ENCODE data around the gene CSHL1. TPM values are rescaled to one million over a fixed set of nuclear protein-coding genes. Genes with fewer than 3 reads are reported as not detected.

CSHL1 gene
- total and polyA plus RNA-seq, 9 of the 15 experiments (the other 6 are each of a cell fraction or from before 2014, with no cell fraction given), result not detected

- H2AFZ ChIP-seq (ENCODE audit: low read depth, low read length), result no peak overlapping the region
- ChIA-PET CTCF (ENCODE audit: low intra/inter-chr PET ratio) (no interaction called here), POLR2A (interaction anchor here (0.6 to 2.1 kb wide), 6 partner anchors 10 to 1186 kb away, joined by 3 to 6 read pairs (median 4); partner anchors contain the start of gene GH2)
- ATAC-seq (no peak), DNase-seq (ENCODE audit: extremely low read depth in 1 of 4, low spot score in 3 of 4) (no peak), FAIRE-seq (no peak)
- BruUV-seq (replicated peaks), result no TSS peak
- H3K27me3 ChIP-seq (ENCODE audit: control insufficient read depth in 2 of 2, insufficient read depth in 2 of 2, low read length in 2 of 2), result peaks cover 3 to 15% of the 10 kb centered on the region in 2 experiments; a peak in 4 of 5 replicates
- no peak for TF ChIP-seq ZNF274 (IDR thresholded peaks at IDR 0.05; ENCODE audit: borderline replicate concordance, low read depth, low read length)
- TF ChIP-seq POLR3G (IDR thresholded peaks at IDR 0.05; ENCODE audit: extremely low read depth, insufficient read length, insufficient replicate concordance), result no peak
- TF ChIP-seq ATF3 (IDR thresholded peaks at IDR 0.05), result 0 out of 2 replicates have a peak, but pooled peaks have one; percentile 14
- no peak for TF ChIP-seq ATF3 (CRISPR knock-in tag; conservative IDR thresholded peaks at IDR 0.05)
- TF ChIP-seq NR2F6 (CRISPR knock-in tag; IDR thresholded peaks at IDR 0.05), result no peak
- no peak for TF ChIP-seq ZNF695 (CRISPR knock-in tag; IDR thresholded peaks at IDR 0.05)
- 58% methylated on average over 5 of the region's 5 CpGs for WGBS (ENCODE audit: insufficient coverage, low coverage, missing lambda C conversion rate)
- no peak overlapping the region for H3K9ac ChIP-seq (ENCODE audit: insufficient read depth in 1 of 2, low read depth in 2 of 2, low read length in 2 of 2)
- H3K9me3 ChIP-seq (replicated peaks; ENCODE audit: control insufficient read depth, insufficient read depth, low read depth, low read length), result no peaks in the 10 kb centered on the region
- H3K79me2 ChIP-seq (ENCODE audit: control insufficient read depth, insufficient read depth, low read length), result no peaks in the 10 kb centered on the region
- no peaks in the 10 kb centered on the region for H3K9me1 ChIP-seq (ENCODE audit: control insufficient read depth, insufficient read depth, low read length)
- no peak overlapping the region for H3K27ac ChIP-seq (ENCODE audit: extremely low read depth, low read depth, low read length)
- in situ Hi-C loops (cut with MboI), result no loop called here
- peaks cover 12 to 18% of the 10 kb centered on the region in 2 experiments for H3K4me1 ChIP-seq (replicated peaks in 1 of 2; ENCODE audit: control insufficient read depth in 2 of 2, insufficient read depth in 2 of 2, low read length in 2 of 2)
- no peaks in the 10 kb centered on the region for H3K36me3 ChIP-seq (ENCODE audit: control insufficient read depth, insufficient read depth, low read length)
- intact Hi-C loops (cut with micrococcal nuclease), result no loop called here
- 0 out of 2 replicates have a peak, but pooled peaks cover under 1% of the 10 kb centered on the region for H4K20me1 ChIP-seq (replicated peaks; ENCODE audit: control insufficient read depth, insufficient read depth, low read length)
- no peak overlapping the region for H3K4me2 ChIP-seq (ENCODE audit: insufficient read depth, low read length)
- no peak overlapping the region for H3K4me3 ChIP-seq
Observed at GRCh38 chr17:63956296-63956920, 45.4 kb upstream of the CSHL1 start.

Data from K562 (cell line).